ENCODE measurements around the gene L3MBTL3. TPM values are rescaled to one million over a fixed set of nuclear protein-coding genes. Genes with fewer than 3 reads are reported as not detected.

L3MBTL3 gene
- total RNA-seq, 1 donor from 2014 or later, result 20.8 TPM

DNA sequence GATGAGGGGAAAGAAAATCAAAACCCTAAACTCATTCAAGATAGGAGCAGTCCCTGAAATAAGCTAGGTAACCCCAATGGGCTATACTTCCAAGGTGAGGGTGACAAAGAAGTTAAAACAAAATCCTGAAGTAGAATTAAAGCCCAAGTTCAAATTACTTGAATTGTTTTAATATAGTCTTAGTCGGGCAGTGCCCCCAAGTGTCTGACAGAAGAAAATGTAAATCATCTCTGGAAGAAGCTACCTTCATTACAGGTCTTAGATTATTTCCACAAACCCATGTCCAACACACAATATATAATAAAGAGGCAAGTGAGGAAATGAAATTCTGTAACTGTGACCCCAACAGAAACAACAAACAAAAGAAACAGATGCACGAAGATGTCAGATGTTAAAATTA, 36.8 kb upstream of the L3MBTL3 start:
- H3K27ac Mint-ChIP-seq (ENCODE audit: unreplicated experiment), result no peak overlapping the region
- no peaks in the 10 kb centered on the region for H3K36me3 Mint-ChIP-seq (ENCODE audit: unreplicated experiment)
- DNase-seq (ENCODE audit: extremely low spot score, unreplicated experiment), result no peak
- TF ChIP-seq, protein P1, sequence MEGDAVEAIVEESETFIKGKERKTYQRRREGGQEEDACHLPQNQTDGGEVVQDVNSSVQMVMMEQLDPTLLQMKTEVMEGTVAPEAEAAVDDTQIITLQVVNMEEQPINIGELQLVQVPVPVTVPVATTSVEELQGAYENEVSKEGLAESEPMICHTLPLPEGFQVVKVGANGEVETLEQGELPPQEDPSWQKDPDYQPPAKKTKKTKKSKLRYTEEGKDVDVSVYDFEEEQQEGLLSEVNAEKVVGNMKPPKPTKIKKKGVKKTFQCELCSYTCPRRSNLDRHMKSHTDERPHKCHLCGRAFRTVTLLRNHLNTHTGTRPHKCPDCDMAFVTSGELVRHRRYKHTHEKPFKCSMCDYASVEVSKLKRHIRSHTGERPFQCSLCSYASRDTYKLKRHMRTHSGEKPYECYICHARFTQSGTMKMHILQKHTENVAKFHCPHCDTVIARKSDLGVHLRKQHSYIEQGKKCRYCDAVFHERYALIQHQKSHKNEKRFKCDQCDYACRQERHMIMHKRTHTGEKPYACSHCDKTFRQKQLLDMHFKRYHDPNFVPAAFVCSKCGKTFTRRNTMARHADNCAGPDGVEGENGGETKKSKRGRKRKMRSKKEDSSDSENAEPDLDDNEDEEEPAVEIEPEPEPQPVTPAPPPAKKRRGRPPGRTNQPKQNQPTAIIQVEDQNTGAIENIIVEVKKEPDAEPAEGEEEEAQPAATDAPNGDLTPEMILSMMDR (IDR thresholded peaks at IDR 0.05), result peak; percentile 35
- H3K4me1 Mint-ChIP-seq (ENCODE audit: unreplicated experiment), result no peaks in the 10 kb centered on the region
- no peak overlapping the region for H3K4me3 Mint-ChIP-seq (ENCODE audit: unreplicated experiment)
- H3K9me3 Mint-ChIP-seq (ENCODE audit: unreplicated experiment), result peaks cover 10% of the 10 kb centered on the region
- H3K27me3 Mint-ChIP-seq (ENCODE audit: unreplicated experiment), result peaks cover 14% of the 10 kb centered on the region

DNA sequence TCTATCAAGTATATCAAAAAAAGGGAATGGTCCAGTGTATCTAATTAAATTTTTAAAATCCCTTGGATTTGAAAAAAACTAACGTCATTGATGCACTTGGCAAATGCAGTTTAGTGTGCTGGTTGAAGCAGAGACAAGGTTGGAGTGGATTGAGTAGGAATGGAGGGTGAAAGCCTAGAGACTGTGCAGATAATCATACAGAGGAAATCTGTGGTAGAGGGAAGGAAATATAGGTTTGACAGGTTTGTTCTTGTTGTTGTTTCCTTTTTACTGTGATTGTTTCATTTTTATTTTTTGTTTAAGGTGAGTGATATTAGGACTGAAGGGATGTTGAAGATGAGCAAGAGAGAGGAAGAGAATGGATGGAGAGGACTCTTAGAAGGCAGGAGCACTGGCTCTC, 29.0 kb upstream of the L3MBTL3 start:
- Mint-ChIP-seq H3K36me3 (ENCODE audit: unreplicated experiment) (no peaks in the 10 kb centered on the region), H3K27me3 (ENCODE audit: unreplicated experiment) (peaks cover 13% of the 10 kb centered on the region), H3K27ac (ENCODE audit: unreplicated experiment) (no peak overlapping the region), H3K4me1 (ENCODE audit: unreplicated experiment) (no peaks in the 10 kb centered on the region), H3K9me3 (ENCODE audit: unreplicated experiment) (peaks cover 7% of the 10 kb centered on the region), H3K4me3 (ENCODE audit: unreplicated experiment) (no peak overlapping the region)
- DNase-seq (ENCODE audit: extremely low spot score, unreplicated experiment), result no peak
- TF ChIP-seq, protein P1 (IDR thresholded peaks at IDR 0.05), result no peak

DNA sequence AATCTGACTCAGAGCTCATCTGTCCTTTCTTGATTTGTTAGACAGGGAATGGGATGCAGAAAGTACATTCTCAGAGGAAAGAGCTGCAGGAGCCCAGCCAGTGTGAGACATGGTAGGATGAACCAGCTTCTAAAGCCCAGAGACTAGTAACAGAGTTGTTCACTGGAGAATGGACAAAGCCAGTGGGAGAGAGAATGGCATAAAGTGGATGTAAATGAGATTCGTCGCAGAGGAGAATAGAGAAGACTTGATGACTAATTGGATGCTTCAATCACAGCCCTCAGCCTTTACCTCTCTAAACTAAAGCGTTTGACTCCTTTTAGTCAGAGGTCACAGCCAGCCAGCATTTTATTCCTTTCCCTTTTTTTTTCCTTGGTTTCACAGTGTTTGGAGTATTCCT, 25.5 kb upstream of the L3MBTL3 start:
- Mint-ChIP-seq H3K4me1 (ENCODE audit: unreplicated experiment) (no peaks in the 10 kb centered on the region), H3K27ac (ENCODE audit: unreplicated experiment) (no peak overlapping the region), H3K4me3 (ENCODE audit: unreplicated experiment) (no peak overlapping the region), H3K36me3 (ENCODE audit: unreplicated experiment) (no peaks in the 10 kb centered on the region), H3K9me3 (ENCODE audit: unreplicated experiment) (no peaks in the 10 kb centered on the region), H3K27me3 (ENCODE audit: unreplicated experiment) (peaks cover 8% of the 10 kb centered on the region)
- no peak for DNase-seq (ENCODE audit: extremely low spot score, unreplicated experiment)
- TF ChIP-seq, protein P1 (IDR thresholded peaks at IDR 0.05), result no peak

DNA sequence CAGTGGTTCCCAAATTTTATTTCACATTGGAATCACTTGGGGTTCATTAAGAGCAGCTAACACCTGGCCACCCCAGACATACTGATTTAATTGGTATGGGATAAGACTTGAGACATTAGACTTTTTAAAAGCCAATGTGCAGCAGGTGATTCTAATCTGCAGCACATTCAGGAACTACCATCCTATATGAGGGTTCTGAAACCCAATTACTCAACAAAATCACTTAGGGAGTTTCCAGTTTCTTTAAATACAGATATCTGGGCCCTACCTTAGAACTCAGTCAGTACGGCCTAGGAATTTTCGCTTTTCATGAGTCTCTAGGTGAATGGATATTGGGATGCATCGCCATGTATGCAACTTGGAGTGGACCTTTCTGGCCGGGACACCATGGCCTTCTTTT, 24.0 kb upstream of the L3MBTL3 start:
- TF ChIP-seq, protein P1 (IDR thresholded peaks at IDR 0.05), result no peak
- Mint-ChIP-seq H3K9me3 (ENCODE audit: unreplicated experiment) (no peaks in the 10 kb centered on the region), H3K27ac (ENCODE audit: unreplicated experiment) (no peak overlapping the region), H3K4me1 (ENCODE audit: unreplicated experiment) (no peaks in the 10 kb centered on the region), H3K4me3 (ENCODE audit: unreplicated experiment) (no peak overlapping the region), H3K27me3 (ENCODE audit: unreplicated experiment) (peaks cover 8% of the 10 kb centered on the region), H3K36me3 (ENCODE audit: unreplicated experiment) (no peaks in the 10 kb centered on the region)
- DNase-seq (ENCODE audit: extremely low spot score, unreplicated experiment), result no peak

DNA sequence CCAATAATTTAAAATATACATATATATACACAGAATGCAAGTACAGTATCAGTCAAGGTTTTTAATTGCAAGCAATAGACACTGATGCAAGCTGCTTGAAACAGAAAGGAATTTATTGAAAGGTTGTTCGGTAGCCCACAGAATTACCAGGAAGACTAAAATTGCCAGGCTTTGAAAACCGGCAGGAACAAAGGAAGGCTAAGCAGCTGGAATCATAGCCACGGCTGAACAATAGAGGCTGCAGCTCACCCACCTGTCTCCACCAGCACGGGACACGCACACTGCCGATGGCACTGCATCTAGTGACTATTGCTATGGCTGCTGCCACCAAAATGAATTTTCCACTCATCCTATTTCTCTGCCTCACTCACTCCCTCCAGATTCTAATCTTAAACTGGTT, 22.0 kb upstream of the L3MBTL3 start:
- Mint-ChIP-seq H3K27ac (ENCODE audit: unreplicated experiment) (no peak overlapping the region), H3K9me3 (ENCODE audit: unreplicated experiment) (no peaks in the 10 kb centered on the region), H3K4me1 (ENCODE audit: unreplicated experiment) (no peaks in the 10 kb centered on the region), H3K36me3 (ENCODE audit: unreplicated experiment) (no peaks in the 10 kb centered on the region), H3K27me3 (ENCODE audit: unreplicated experiment) (peaks cover 13% of the 10 kb centered on the region), H3K4me3 (ENCODE audit: unreplicated experiment) (no peak overlapping the region)
- DNase-seq (ENCODE audit: extremely low spot score, unreplicated experiment), result no peak
- TF ChIP-seq, protein P1 (IDR thresholded peaks at IDR 0.05), result no peak
